ENCODE results near the gene CDH22.

GRCh38 chr20:46328200-46328882 is 20.0 kb upstream of the CDH22 start:
- no peak for TF ChIP-seq POLR2A (IDR thresholded peaks at IDR 0.05)
- TF ChIP-seq CTCF (IDR thresholded peaks at IDR 0.05), result no peak

Data from esophagus squamous epithelium (tissue), 4 donors.